OCI-LY7 (cell line): Measurements from ENCODE around the gene SLC20A1.

Experiments used
- CTCF ChIP-seq: fragments of 200-600 bp; sonication (generic); conservative IDR thresholded peaks from 2 replicates; pipeline ENCODE4 v1.5.1; 2014; ENCODE audit warnings: mild to moderate bottlenecking, antibody characterized with exemption, low read length, moderate library complexity, mixed read lengths
- EZH2phosphoT487 ChIP-seq: fragments of 200-600 bp; sonication (generic); IDR thresholded peaks from 2 replicates; pipeline ENCODE4 v1.6.1; 2018; ENCODE audit warnings: low read depth, borderline replicate concordance, mild to moderate bottlenecking, mixed run types, antibody characterized with exemption, low read length, moderate library complexity, mixed read lengths

DNA sequence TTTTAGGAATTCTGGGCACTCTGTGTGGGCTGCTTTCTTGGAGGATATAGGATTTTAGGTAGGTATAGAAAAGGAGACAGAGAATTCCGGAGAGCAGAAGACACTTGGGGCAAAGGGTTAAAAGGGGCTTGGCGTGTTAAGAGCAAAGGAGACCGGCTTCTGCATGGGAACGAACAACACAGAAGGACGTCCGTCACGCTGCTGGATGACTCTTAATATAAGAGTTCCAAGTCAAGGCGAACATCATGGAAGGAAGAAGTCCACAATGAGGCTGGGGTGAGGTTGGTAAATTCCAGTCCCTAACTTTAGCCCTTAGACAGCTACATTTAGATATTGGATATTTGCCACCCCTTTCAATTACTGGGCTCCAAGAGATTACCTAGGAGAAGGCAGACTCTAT lies 15.9 kb upstream of the SLC20A1 start:
- TF ChIP-seq CTCF (no peak), EZH2phosphoT487 (no peak)
